Measurements from ENCODE around the gene HRH3. TPM values are rescaled to one million over a fixed set of nuclear protein-coding genes. Genes with fewer than 3 reads are reported as not detected.
A peak's percentile ranks its signal among the peaks of the same experiment; 100 is the strongest.

Gene HRH3
- total RNA-seq, 6 experiments from 2014 or later: not detected

DNA sequence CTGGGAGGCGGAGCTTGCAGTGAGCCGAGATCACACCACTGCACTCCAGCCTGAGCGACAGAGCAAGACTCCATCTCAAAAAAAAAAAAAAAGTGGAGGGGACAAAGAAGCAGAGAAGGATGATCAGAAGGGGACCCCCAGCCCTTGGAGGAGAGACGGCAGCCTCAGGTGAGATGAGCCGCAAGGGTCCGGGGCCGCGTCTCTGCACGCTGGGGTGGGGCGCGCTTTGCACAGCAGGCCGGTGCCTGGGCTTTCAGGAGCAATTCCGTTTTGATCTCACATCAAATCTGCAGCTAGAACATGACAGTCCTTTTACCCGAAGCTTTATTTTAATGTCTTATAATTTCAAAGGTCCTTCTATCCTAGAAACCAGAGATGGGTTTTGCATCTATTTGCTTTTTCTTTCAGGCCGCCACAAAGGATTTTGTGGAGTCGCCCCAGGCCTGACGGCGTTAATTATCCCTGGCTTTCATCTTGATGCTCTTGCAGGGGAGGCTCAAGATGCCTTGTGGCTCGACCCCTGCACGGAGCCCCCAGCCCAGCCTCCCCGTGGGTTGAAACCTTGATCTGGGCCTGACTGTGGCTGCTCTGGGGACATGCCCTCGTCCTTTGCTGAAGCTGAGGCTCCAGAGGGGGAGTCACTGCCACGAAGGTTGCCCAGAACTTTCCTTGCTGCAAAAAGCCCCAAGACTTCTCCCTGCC, 17.3 kb downstream of the HRH3 start:
- Histone ChIP-seq H3K27me3 (no peaks in the 10 kb centered on the region), H3K4me1 (no peaks in the 10 kb centered on the region), H3K27ac (no peak overlapping the region), H3K36me3 (peaks cover 0 to 46% (median 18%) of the 10 kb centered on the region in 4 donors), H3K9me3 (no peaks in the 10 kb centered on the region), H3K4me3 (no peak overlapping the region)
- WGBS (ENCODE audit: insufficient coverage, low coverage, low lambda C conversion rate, missing lambda C conversion rate): 83% methylated on average over 10 of the region's 23 CpGs
- intact Hi-C loops (cut with DNase I): no loop called here
- ATAC-seq: no peak
- DNase-seq: peak in 1 of 3 donors; percentile 43
- TF ChIP-seq CTCF (IDR thresholded peaks at IDR 0.05): no peak
- no peak for TF ChIP-seq POLR2A (IDR thresholded peaks at IDR 0.05)

DNA sequence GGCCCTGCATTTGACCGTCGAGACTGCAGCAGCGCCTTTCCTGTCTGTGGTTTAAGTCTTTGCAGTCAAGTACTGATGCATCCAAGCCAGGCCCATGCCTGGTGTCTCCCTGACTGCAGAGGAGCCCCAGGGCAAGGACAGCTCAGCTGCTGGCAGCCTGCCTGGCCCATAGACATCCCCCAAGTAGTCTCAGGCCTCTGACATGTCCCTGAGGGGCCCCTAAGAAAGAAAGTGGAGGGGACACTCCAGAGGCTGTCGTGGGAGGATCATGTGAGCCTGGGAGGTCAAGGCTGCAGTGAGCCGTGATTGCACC, 18.0 kb downstream of the HRH3 start:
- no peak for ATAC-seq

GRCh38 chr20:62201173-62202082, 18.6 kb downstream of the HRH3 start:
- Histone ChIP-seq H3K36me3 (peaks cover 0 to 58% (median 21%) of the 10 kb centered on the region in 4 donors), H3K27me3 (no peaks in the 10 kb centered on the region), H3K4me3 (no peak overlapping the region), H3K27ac (no peak overlapping the region), H3K9me3 (no peaks in the 10 kb centered on the region), H3K4me1 (no peaks in the 10 kb centered on the region)
- TF ChIP-seq CTCF (IDR thresholded peaks at IDR 0.05) (no peak), POLR2A (IDR thresholded peaks at IDR 0.05) (no peak)
- intact Hi-C loops (cut with DNase I): no loop called here
- WGBS (ENCODE audit: insufficient coverage, low coverage, low lambda C conversion rate, missing lambda C conversion rate): 89% methylated on average over 9 of the region's 38 CpGs
- DNase-seq: peak in 1 of 3 donors; percentile 48
- ATAC-seq: peak in 1 of 4 donors; percentile 7

More for the DNA sequence above, 18.0 kb downstream of the HRH3 start:
- Histone ChIP-seq H3K36me3 (peaks cover 0 to 52% (median 21%) of the 10 kb centered on the region in 4 donors), H3K27ac (no peak overlapping the region), H3K9me3 (no peaks in the 10 kb centered on the region), H3K4me1 (no peaks in the 10 kb centered on the region), H3K27me3 (no peaks in the 10 kb centered on the region), H3K4me3 (no peak overlapping the region)
- TF ChIP-seq POLR2A (IDR thresholded peaks at IDR 0.05): no peak
- TF ChIP-seq CTCF (IDR thresholded peaks at IDR 0.05): no peak
- 60% methylated on average over 3 of the region's 5 CpGs for WGBS (ENCODE audit: insufficient coverage, low coverage, low lambda C conversion rate, missing lambda C conversion rate)
- intact Hi-C loops (cut with DNase I): no loop called here
- DNase-seq: peak in 1 of 3 donors; percentile 11

DNA sequence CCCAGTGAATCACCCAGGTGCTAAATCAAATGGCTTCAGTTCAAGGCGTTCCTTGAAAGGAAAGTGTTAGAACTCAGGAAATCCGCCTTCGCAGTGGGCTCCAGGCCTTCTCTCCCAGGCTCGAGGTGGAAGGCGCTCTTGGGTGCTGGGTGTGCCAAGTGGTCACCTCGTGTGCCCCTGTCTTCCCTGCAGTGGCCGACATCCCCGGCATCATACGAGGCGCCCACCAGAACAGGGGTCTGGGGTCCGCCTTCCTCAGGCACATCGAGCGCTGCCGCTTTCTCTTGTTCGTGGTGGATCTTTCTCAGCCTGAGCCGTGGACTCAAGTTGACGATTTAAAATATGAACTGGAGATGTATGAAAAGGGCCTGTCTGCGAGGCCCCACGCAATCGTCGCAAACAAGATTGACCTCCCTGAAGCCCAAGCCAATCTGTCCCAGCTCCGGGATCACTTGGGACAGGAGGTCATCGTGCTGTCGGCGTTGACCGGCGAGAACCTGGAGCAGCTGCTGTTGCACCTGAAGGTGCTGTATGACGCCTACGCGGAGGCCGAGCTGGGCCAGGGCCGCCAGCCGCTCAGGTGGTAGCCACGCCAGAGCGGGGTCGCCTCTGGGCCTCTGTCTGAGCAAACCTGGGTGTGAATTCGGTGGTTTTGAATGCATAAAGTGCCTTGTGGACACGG, 19.4 kb downstream of the HRH3 start:
- peaks cover 0 to 65% (median 21%) of the 10 kb centered on the region in 4 donors for H3K36me3 ChIP-seq
- peak in 1 of 3 donors; percentile 49 for DNase-seq
- no peaks in the 10 kb centered on the region for H3K4me1 ChIP-seq
- no peak overlapping the region for H3K27ac ChIP-seq
- H3K9me3 ChIP-seq: no peaks in the 10 kb centered on the region
- TF ChIP-seq POLR2A (IDR thresholded peaks at IDR 0.05) (no peak), CTCF (IDR thresholded peaks at IDR 0.05) (no peak)
- no peak for ATAC-seq
- H3K27me3 ChIP-seq: no peaks in the 10 kb centered on the region
- WGBS (ENCODE audit: insufficient coverage, low coverage, low lambda C conversion rate, missing lambda C conversion rate): 92% methylated on average over 13 of the region's 38 CpGs
- H3K4me3 ChIP-seq: no peak overlapping the region
- intact Hi-C loops (cut with DNase I): no loop called here
